ENCODE data around the gene CAPZB.

GRCh38 chr1:19460535-19461219 is 24.7 kb downstream of the CAPZB start:
- TF ChIP-seq EZH2phosphoT487 (IDR thresholded peaks at IDR 0.05; ENCODE audit: low read length) (no peak), EZH2 (optimal IDR thresholded peaks at IDR 0.05; ENCODE audit: low read depth, low read length) (no peak), CTCF (IDR thresholded peaks at IDR 0.05; ENCODE audit: low read length) (no peak)
